ENCODE data around the gene RASSF4. TPM values are rescaled to one million over a fixed set of nuclear protein-coding genes. Genes with fewer than 3 reads are reported as not detected.

RASSF4 gene
- total RNA-seq: 2.0 and 2.5 TPM in 2 replicates

- Mint-ChIP-seq H3K9me3 (peaks cover 3% of the 10 kb centered on the region), H3K36me3 (ENCODE audit: low read depth) (peaks cover 13% of the 10 kb centered on the region), H3K27me3 (no peaks in the 10 kb centered on the region), H3K4me3 (peak within 1 kb of the TSS; percentile 85), H3K27ac (peak within 1 kb of the TSS; percentile 80), H3K4me1 (peaks cover 53% of the 10 kb centered on the region)
- ChIA-PET CTCF (no interaction called here), POLR2A (interaction anchor here (0.9 to 1.5 kb wide), 5 partner anchors 9 to 43 kb away, joined by 3 to 12 read pairs (median 4); no protein-coding TSS in a partner anchor)
- peak; percentile 90 for DNase-seq
- peak; percentile 99 for ATAC-seq (ENCODE audit: low read depth)
- intact Hi-C loops (cut with micrococcal nuclease): loop anchor here (1.0 to 2.0 kb wide), 4 partner anchors 11 to 41 kb away; partner anchors contain the start of gene ZNF22
- no peak for TF ChIP-seq CTCF (IDR thresholded peaks at IDR 0.05)
Measured at GRCh38 chr10:44959247-44960087, at the start of gene RASSF4. RASSF4 (plus strand) TSS chr10:44959802; CDS start chr10:44970203, 10,401 bp downstream.

GRCh38 chr10:44909910-44910309 lies 49.7 kb upstream of the RASSF4 start:
- POLR2A ChIA-PET: no interaction called here
- Mint-ChIP-seq H3K4me3 (no peak overlapping the region), H3K4me1 (peaks cover 11% of the 10 kb centered on the region), H3K27ac (no peak overlapping the region), H3K9me3 (no peaks in the 10 kb centered on the region), H3K36me3 (ENCODE audit: low read depth) (no peaks in the 10 kb centered on the region), H3K27me3 (peaks cover 5% of the 10 kb centered on the region)
- no peak for TF ChIP-seq CTCF (IDR thresholded peaks at IDR 0.05)
- CTCF ChIA-PET: no interaction called here
- ATAC-seq (ENCODE audit: low read depth) (no peak), DNase-seq (no peak)
- intact Hi-C loops (cut with micrococcal nuclease): no loop called here

GRCh38 chr10:44910602-44911001 lies 49.0 kb upstream of the RASSF4 start:
- DNase-seq: no peak
- ChIA-PET POLR2A (no interaction called here), CTCF (no interaction called here)
- intact Hi-C loops (cut with micrococcal nuclease): no loop called here
- no peak overlapping the region for H3K4me3 Mint-ChIP-seq
- TF ChIP-seq CTCF (IDR thresholded peaks at IDR 0.05): no peak
- H3K27ac Mint-ChIP-seq: no peak overlapping the region
- peaks cover 11% of the 10 kb centered on the region for H3K4me1 Mint-ChIP-seq
- peaks cover 5% of the 10 kb centered on the region for H3K27me3 Mint-ChIP-seq
- no peaks in the 10 kb centered on the region for H3K9me3 Mint-ChIP-seq
- H3K36me3 Mint-ChIP-seq (ENCODE audit: low read depth): no peaks in the 10 kb centered on the region
- ATAC-seq (ENCODE audit: low read depth): no peak

- Mint-ChIP-seq H3K27ac (no peak within 1 kb of the TSS), H3K36me3 (ENCODE audit: low read depth) (no peaks in the 10 kb centered on the region), H3K27me3 (peaks cover 5% of the 10 kb centered on the region), H3K4me3 (no peak within 1 kb of the TSS), H3K9me3 (no peaks in the 10 kb centered on the region), H3K4me1 (peaks cover 11% of the 10 kb centered on the region)
- ChIA-PET CTCF (no interaction called here), POLR2A (no interaction called here)
- no peak for ATAC-seq (ENCODE audit: low read depth)
- TF ChIP-seq CTCF (IDR thresholded peaks at IDR 0.05): no peak
- intact Hi-C loops (cut with micrococcal nuclease): no loop called here
- no peak for DNase-seq
Measured at GRCh38 chr10:44911081-44911540, 48.5 kb upstream of the RASSF4 start, which contains the start of gene TMEM72. TMEM72 (plus strand) TSS chr10:44911337; CDS start chr10:44911513, 176 bp downstream.

GRCh38 chr10:44911951-44912350 lies 47.7 kb upstream of the RASSF4 start:
- TF ChIP-seq CTCF (IDR thresholded peaks at IDR 0.05): no peak
- POLR2A ChIA-PET: no interaction called here
- no peak for ATAC-seq (ENCODE audit: low read depth)
- Mint-ChIP-seq H3K27me3 (peaks cover 5% of the 10 kb centered on the region), H3K4me3 (no peak overlapping the region), H3K4me1 (peaks cover 11% of the 10 kb centered on the region), H3K36me3 (ENCODE audit: low read depth) (no peaks in the 10 kb centered on the region), H3K9me3 (no peaks in the 10 kb centered on the region), H3K27ac (no peak overlapping the region)
- DNase-seq: no peak
- intact Hi-C loops (cut with micrococcal nuclease): no loop called here
- CTCF ChIA-PET: no interaction called here

Data from activated B cell treated with CpG ODN at 0.5 μM for 24 hours (primary cell).